Measurements from ENCODE around the gene PRKCZ. TPM values are rescaled to one million over a fixed set of nuclear protein-coding genes. Genes with fewer than 3 reads are reported as not detected.

The PRKCZ gene
- total RNA-seq, 2 donors from 2014 or later = 34.5 to 46.7 TPM

DNA sequence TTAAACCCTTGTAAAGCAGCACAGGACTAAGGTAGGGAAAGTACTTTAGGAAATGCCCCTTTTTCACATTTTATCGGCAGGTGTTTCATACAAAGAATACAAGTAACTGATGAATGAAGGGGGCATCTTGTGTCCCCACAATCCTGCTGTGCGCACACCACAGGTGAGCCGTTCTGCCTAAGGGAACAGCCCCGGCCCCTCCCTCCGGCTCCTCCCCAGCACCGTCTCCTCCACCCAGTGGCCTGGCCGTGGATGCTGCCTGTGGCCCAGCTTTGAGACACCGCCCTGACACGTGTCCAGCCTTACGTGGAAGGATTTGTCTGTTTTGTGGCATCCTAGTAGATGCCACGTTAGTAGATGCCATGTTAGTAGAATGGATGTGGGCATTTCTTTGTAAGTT, 131.5 kb downstream of the PRKCZ start:
- no peaks in the 10 kb centered on the region for H3K36me3 ChIP-seq
- TF ChIP-seq POLR2AphosphoS5 (IDR thresholded peaks at IDR 0.05) = no peak

GRCh38 chr1:2182376-2182775, 132.2 kb downstream of the PRKCZ start:
- Histone ChIP-seq H3K36me3 (no peaks in the 10 kb centered on the region), H3K27me3 (replicated peaks; ENCODE audit: insufficient read depth) (no peaks in the 10 kb centered on the region), H3K9me3 (no peaks in the 10 kb centered on the region), H3K4me1 (replicated peaks) (no peaks in the 10 kb centered on the region), H3K27ac (no peak overlapping the region), H3K4me3 (no peak overlapping the region)
- intact Hi-C loops (cut with DNase I) = no loop called here
- TF ChIP-seq POLR2AphosphoS5 (IDR thresholded peaks at IDR 0.05) (no peak), CTCF (IDR thresholded peaks at IDR 0.05) (no peak), POLR2A (IDR thresholded peaks at IDR 0.05) (no peak)
- no peak for DNase-seq (ENCODE audit: low spot score)
- 92% methylated on average over 12 of the region's 13 CpGs for WGBS

More for the DNA sequence above, 131.5 kb downstream of the PRKCZ start:
- WGBS = 87% methylated on average over 11 of the region's 11 CpGs
- H3K4me1 ChIP-seq (replicated peaks) = no peaks in the 10 kb centered on the region
- intact Hi-C loops (cut with DNase I) = no loop called here
- H3K4me3 ChIP-seq = no peak overlapping the region
- no peaks in the 10 kb centered on the region for H3K9me3 ChIP-seq
- H3K27me3 ChIP-seq (replicated peaks; ENCODE audit: insufficient read depth) = no peaks in the 10 kb centered on the region
- DNase-seq (ENCODE audit: low spot score) = no peak
- no peak overlapping the region for H3K27ac ChIP-seq

- intact Hi-C loops (cut with DNase I) = no loop called here
- H3K9me3 ChIP-seq = no peaks in the 10 kb centered on the region
- H3K4me3 ChIP-seq = no peak overlapping the region
- no peaks in the 10 kb centered on the region for H3K36me3 ChIP-seq
- WGBS = 83% methylated on average over 14 of the region's 15 CpGs
- H3K4me1 ChIP-seq (replicated peaks) = no peaks in the 10 kb centered on the region
- H3K27me3 ChIP-seq (replicated peaks; ENCODE audit: insufficient read depth) = no peaks in the 10 kb centered on the region
- TF ChIP-seq POLR2A (IDR thresholded peaks at IDR 0.05) (no peak), POLR2AphosphoS5 (IDR thresholded peaks at IDR 0.05) (no peak), CTCF (IDR thresholded peaks at IDR 0.05) (no peak)
- H3K27ac ChIP-seq = no peak overlapping the region
- no peak for DNase-seq (ENCODE audit: low spot score)
Observed at GRCh38 chr1:2183937-2184334, 133.7 kb downstream of the PRKCZ start.

DNA sequence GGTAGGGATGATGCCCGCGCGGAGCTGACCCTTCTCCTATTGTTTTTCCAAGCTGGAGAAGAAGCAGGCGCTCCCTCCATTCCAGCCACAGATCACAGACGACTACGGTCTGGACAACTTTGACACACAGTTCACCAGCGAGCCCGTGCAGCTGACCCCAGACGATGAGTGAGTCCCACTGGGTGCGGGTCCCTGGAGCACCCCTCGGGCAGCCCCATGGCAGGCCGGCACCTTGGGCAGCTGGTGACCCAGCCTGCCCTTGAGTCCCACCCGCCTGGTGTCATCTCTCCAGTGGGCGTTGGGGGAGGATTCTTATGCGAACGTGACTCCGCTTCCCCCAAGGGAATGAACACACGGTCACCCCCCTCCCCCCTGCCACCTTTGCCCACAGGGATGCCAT, 134.3 kb downstream of the PRKCZ start:
- 92% methylated on average over 18 of the region's 18 CpGs for WGBS
- Histone ChIP-seq H3K4me3 (no peak overlapping the region), H3K27ac (no peak overlapping the region), H3K9me3 (no peaks in the 10 kb centered on the region), H3K4me1 (replicated peaks) (no peaks in the 10 kb centered on the region), H3K27me3 (replicated peaks; ENCODE audit: insufficient read depth) (no peaks in the 10 kb centered on the region), H3K36me3 (no peaks in the 10 kb centered on the region)
- TF ChIP-seq POLR2AphosphoS5 (IDR thresholded peaks at IDR 0.05) (no peak), POLR2A (IDR thresholded peaks at IDR 0.05) (no peak), CTCF (IDR thresholded peaks at IDR 0.05) (no peak)
- DNase-seq (ENCODE audit: low spot score) = no peak
- intact Hi-C loops (cut with DNase I) = no loop called here

GRCh38 chr1:2184934-2185333, 134.7 kb downstream of the PRKCZ start:
- WGBS = 91% methylated on average over 33 of the region's 33 CpGs
- TF ChIP-seq POLR2AphosphoS5 (IDR thresholded peaks at IDR 0.05) (no peak), POLR2A (IDR thresholded peaks at IDR 0.05) (no peak), CTCF (IDR thresholded peaks at IDR 0.05) (no peak)
- Histone ChIP-seq H3K4me1 (replicated peaks) (no peaks in the 10 kb centered on the region), H3K36me3 (no peaks in the 10 kb centered on the region), H3K4me3 (no peak overlapping the region), H3K9me3 (no peaks in the 10 kb centered on the region), H3K27ac (no peak overlapping the region), H3K27me3 (replicated peaks; ENCODE audit: insufficient read depth) (no peaks in the 10 kb centered on the region)
- no peak for DNase-seq (ENCODE audit: low spot score)
- intact Hi-C loops (cut with DNase I) = no loop called here
